Neutrophil (primary cell): ENCODE measurements around the gene TNRC6C.

Experiments
- H3K27ac ChIP-seq: fragments of 200-600 bp; sonication (generic); 2 replicates; pipeline ENCODE4 v1.5.1; 2016; ENCODE audit warnings: mild to moderate bottlenecking, moderate library complexity
- H3K27me3 ChIP-seq: fragments of 200-600 bp; sonication (generic); 2 replicates; pipeline ENCODE4 v1.6.0; 2016; ENCODE audit warnings: mild to moderate bottlenecking
- H3K36me3 ChIP-seq: fragments of 200-600 bp; sonication (generic); 2 replicates; pipeline ENCODE4 v1.5.1; 2017
- H3K4me1 ChIP-seq, 2 experiments: fragments of 200-600 bp in 1 of 2; sonication (generic) in 1 of 2; 1 replicate in 1 of 2; 2 replicates in 1 of 2; pipeline versions ENCODE4 v1.5.1 to v1.6.1; 2013 to 2016; ENCODE audit warnings: low read depth in 1 of 2, low read length in 1 of 2, mild to moderate bottlenecking in 1 of 2, moderate library complexity in 1 of 2; ENCODE audit not compliant: control insufficient read depth in 1 of 2, insufficient read depth in 1 of 2
- H3K4me3 ChIP-seq, 2 experiments: fragments of 200-600 bp in 1 of 2; sonication (generic) in 1 of 2; 1 replicate in 1 of 2; 2 replicates in 1 of 2; pipeline ENCODE4 v1.5.1; 2013 to 2016; ENCODE audit warnings: low read depth in 1 of 2, low read length in 1 of 2, mild to moderate bottlenecking in 1 of 2, moderate library complexity in 1 of 2
- H3K9me3 ChIP-seq: fragments of 200-600 bp; sonication (generic); 2 replicates; pipeline ENCODE4 v1.5.1; 2016
- TF ChIP-seq, protein P1 (sequence below): fragments of 200-600 bp; sonication (generic); IDR thresholded peaks from 2 replicates; pipeline ENCODE4 v1.5.1; 2016; ENCODE audit warnings: antibody characterized with exemption

Gene TNRC6C

DNA sequence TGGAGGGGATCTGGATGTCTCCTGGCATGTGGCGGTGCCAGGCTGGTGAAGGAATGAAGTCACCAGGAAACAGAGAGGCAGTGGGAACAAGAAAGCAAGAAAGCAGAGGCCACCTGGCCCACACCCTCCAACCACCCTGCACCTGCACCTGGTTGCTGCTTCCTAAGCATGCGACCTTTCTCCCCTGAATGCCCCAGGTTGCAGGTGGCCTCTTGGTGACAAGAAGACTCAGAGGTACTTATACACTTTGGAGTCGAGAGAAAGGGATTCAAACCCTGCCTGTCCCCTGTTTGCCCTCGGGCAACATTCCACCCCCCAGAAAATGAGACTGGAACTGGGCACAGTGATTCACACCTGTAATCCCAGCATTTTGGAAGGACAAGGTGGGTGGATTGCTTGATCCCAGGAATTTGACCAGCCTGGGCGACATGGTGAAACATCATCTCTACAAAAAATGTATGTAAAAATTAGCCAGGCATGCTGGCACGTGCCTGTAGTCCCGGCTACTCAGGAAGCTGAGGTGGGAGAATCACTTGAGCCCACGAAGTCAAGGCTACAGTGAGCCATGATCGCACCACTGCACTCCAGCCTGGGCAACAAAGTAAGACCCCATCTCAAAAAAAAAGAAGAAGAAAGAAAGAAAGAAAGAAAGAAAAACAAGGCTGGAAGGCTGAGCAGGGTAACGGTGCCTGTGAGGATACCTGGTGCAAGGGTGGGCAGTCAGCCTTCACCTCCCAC is 34.6 kb upstream of the TNRC6C start:
- TF ChIP-seq, protein P1, sequence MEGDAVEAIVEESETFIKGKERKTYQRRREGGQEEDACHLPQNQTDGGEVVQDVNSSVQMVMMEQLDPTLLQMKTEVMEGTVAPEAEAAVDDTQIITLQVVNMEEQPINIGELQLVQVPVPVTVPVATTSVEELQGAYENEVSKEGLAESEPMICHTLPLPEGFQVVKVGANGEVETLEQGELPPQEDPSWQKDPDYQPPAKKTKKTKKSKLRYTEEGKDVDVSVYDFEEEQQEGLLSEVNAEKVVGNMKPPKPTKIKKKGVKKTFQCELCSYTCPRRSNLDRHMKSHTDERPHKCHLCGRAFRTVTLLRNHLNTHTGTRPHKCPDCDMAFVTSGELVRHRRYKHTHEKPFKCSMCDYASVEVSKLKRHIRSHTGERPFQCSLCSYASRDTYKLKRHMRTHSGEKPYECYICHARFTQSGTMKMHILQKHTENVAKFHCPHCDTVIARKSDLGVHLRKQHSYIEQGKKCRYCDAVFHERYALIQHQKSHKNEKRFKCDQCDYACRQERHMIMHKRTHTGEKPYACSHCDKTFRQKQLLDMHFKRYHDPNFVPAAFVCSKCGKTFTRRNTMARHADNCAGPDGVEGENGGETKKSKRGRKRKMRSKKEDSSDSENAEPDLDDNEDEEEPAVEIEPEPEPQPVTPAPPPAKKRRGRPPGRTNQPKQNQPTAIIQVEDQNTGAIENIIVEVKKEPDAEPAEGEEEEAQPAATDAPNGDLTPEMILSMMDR = no peak
- no peaks in the 10 kb centered on the region for H3K36me3 ChIP-seq
- H3K4me1 ChIP-seq = no peaks in the 10 kb centered on the region

DNA sequence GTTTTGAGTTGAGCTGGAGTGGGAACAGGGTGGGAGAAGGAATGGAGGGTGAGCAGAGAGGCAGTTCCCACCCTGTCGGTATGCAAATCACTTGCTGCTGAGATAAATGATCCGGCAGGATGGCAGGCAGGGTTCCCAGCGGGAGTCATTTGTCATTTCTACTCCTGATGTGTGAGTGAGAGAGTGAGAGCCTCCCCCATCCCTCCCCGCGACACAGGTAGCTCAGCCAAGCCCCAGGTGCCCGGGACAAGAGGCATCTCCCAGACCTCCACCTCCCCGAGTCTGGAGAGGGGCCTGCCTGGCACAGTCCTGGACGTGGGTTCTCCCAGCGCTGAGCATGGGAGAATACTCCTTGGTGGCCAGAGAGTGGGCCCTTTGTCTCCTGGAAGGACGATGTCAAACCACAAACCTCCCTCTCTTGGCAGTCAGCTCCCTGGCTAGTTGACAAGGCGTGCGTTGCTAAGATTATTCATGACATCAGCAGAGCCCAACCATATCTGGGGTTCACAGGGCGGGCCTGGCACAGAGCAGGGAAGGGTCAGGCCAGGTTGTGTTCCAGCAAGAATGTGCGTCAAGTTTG is 33.7 kb upstream of the TNRC6C start:
- no peaks in the 10 kb centered on the region for H3K36me3 ChIP-seq
- H3K27ac ChIP-seq = no peak overlapping the region
- H3K27me3 ChIP-seq = peaks cover 93% of the 10 kb centered on the region
- TF ChIP-seq, protein P1 = no peak
- no peaks in the 10 kb centered on the region for H3K9me3 ChIP-seq
- no peak overlapping the region for H3K4me3 ChIP-seq
- no peaks in the 10 kb centered on the region for H3K4me1 ChIP-seq

More for the DNA sequence above, 34.6 kb upstream of the TNRC6C start:
- H3K27ac ChIP-seq = no peak overlapping the region
- no peak overlapping the region for H3K4me3 ChIP-seq
- no peaks in the 10 kb centered on the region for H3K9me3 ChIP-seq
- H3K27me3 ChIP-seq = peaks cover 93% of the 10 kb centered on the region

DNA sequence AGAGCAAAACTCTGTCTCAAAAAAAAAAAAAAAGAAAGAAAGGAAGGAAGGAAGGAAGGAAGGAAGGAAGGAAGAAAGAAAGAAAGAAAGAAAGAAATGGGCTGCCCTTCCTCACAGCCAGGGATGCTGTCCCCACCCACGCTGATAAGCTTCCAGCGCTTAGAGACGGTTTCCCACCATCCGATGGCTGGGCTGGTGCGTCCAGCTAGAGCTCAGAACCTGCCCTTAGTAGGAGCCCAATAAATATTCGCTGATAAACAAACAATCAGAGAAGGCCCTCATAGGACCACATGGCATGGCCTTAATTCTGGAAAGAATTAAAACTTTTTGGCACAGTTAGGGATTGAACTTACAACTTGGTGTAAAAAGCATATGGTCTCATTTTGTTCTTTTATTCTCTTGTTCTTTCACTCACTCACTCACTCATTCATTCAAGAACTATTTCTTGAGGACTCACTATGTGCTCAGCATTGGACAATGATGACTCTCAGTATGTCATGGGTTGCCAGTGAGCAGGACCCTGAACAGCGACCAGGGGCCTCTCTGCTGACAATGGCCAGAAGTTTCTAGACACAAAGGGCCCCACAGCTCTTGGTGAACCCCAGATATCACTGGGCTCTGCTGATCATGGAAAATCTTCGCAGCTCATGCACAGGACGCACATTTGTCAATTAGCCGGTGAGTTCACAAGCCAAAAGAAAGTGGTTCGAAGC is 32.5 kb upstream of the TNRC6C start:
- Histone ChIP-seq H3K4me3 (no peak overlapping the region), H3K4me1 (no peaks in the 10 kb centered on the region), H3K36me3 (no peaks in the 10 kb centered on the region), H3K27ac (no peak overlapping the region), H3K27me3 (peaks cover 98% of the 10 kb centered on the region), H3K9me3 (no peaks in the 10 kb centered on the region)
- TF ChIP-seq, protein P1 = no peak

DNA sequence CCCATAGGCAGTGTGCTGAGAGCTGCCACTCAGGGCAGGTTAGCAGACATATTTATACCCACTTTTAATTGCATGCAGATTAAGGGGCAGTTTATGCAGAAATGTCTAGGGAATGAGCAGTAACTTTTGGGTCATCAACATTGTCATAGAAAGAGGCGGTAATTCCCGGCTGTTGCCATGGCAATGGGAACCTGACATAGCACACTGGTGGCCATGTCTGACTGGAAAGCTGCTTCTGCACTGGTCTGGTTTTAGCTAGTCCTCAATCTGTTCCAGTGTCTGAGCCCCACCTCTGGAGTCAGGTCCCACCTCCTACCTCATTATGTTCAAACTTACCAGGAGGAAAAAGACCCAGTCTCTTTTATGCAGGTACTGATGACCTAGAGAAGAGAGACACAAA is 31.5 kb upstream of the TNRC6C start:
- Histone ChIP-seq H3K36me3 (no peaks in the 10 kb centered on the region), H3K27ac (no peak overlapping the region), H3K9me3 (no peaks in the 10 kb centered on the region), H3K4me3 (no peak overlapping the region), H3K4me1 (no peaks in the 10 kb centered on the region), H3K27me3 (peaks cover 98% of the 10 kb centered on the region)
- TF ChIP-seq, protein P1 = no peak

DNA sequence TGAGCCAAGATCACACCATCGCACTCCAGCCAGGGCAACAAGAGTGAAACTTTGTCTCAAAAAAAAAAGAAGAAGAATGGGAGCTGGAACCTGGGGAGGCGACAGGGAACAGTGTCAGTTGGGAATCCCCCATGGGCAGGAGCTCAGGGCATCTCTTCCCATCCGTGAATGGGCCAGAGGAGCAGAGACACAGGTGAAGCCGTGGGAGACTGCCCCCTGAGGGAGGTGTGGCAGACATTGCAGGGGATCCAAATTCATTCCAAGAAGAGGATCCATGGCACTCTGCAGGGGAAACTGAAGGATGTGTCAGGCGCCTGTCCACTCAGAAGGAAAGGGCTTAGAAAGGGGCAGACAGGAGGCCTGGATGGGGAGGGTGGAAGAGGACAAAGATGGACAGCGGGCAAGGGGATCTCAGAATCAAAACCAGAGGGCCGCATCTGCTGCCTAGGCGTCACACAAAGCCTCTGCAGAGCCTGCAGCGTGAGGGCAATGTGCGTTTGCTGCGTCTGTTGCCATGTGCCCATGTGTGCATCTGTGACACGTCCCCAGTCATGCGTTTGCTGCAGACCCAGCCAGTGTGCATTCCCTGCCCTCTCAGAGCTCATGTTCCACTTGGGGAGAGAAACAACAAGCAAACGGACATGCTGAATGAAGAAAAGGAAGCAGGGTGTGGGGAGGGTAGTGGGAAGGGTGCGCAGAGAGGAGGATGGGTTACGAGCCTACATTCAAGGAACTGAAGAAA is 30.6 kb upstream of the TNRC6C start:
- Histone ChIP-seq H3K9me3 (no peaks in the 10 kb centered on the region), H3K27me3 (peaks cover 94% of the 10 kb centered on the region), H3K36me3 (no peaks in the 10 kb centered on the region), H3K4me3 (no peak overlapping the region), H3K4me1 (no peaks in the 10 kb centered on the region), H3K27ac (no peak overlapping the region)
- TF ChIP-seq, protein P1 = no peak
